Measurements from ENCODE around the gene CAMK1G.

Gene CAMK1G

GRCh38 chr1:209598227-209598626 lies 14.7 kb downstream of the CAMK1G start:
- H3F3A ChIP-seq (ENCODE audit: insufficient read depth): no peaks in the 10 kb centered on the region
- H3K27ac ChIP-seq (ENCODE audit: low read depth, low read length): no peak overlapping the region
- H4K20me1 ChIP-seq (ENCODE audit: low read depth, low read length): no peaks in the 10 kb centered on the region
- H3K9ac ChIP-seq (ENCODE audit: low read length): no peak overlapping the region
- H2AFZ ChIP-seq (ENCODE audit: low read depth, low read length, severe bottlenecking): no peak overlapping the region
- no peaks in the 10 kb centered on the region for H3K9me2 ChIP-seq (replicated peaks; ENCODE audit: insufficient read depth, low read length)
- no peak overlapping the region for H3K4me2 ChIP-seq (ENCODE audit: low read depth, low read length, poor library complexity, severe bottlenecking)
- H3K79me2 ChIP-seq (ENCODE audit: insufficient read depth, low read length): no peaks in the 10 kb centered on the region
- no peak overlapping the region for H3K4me3 ChIP-seq (ENCODE audit: insufficient read depth, low read length, poor library complexity, severe bottlenecking)
- H3K36me3 ChIP-seq (ENCODE audit: low read length): no peaks in the 10 kb centered on the region
- no peaks in the 10 kb centered on the region for H3K27me3 ChIP-seq (ENCODE audit: low read length)
- H3K9me3 ChIP-seq (ENCODE audit: insufficient read depth, low read length): no peaks in the 10 kb centered on the region
- TF ChIP-seq EZH2phosphoT487 (conservative IDR thresholded peaks at IDR 0.05; ENCODE audit: low read length): no peak
- no peak for TF ChIP-seq CTCF (IDR thresholded peaks at IDR 0.05; ENCODE audit: insufficient read depth, low read length, poor library complexity, severe bottlenecking)

- H3K9me3 ChIP-seq (ENCODE audit: insufficient read depth, low read length): no peaks in the 10 kb centered on the region
- H3K36me3 ChIP-seq (ENCODE audit: low read length): no peaks in the 10 kb centered on the region
- H4K20me1 ChIP-seq (ENCODE audit: low read depth, low read length): no peaks in the 10 kb centered on the region
- H3K27me3 ChIP-seq (ENCODE audit: low read length): no peaks in the 10 kb centered on the region
- no peak overlapping the region for H3K4me2 ChIP-seq (ENCODE audit: low read depth, low read length, poor library complexity, severe bottlenecking)
- H3F3A ChIP-seq (ENCODE audit: insufficient read depth): no peaks in the 10 kb centered on the region
- H2AFZ ChIP-seq (ENCODE audit: low read depth, low read length, severe bottlenecking): no peak overlapping the region
- H3K27ac ChIP-seq (ENCODE audit: low read depth, low read length): no peak overlapping the region
- no peak overlapping the region for H3K4me3 ChIP-seq (ENCODE audit: insufficient read depth, low read length, poor library complexity, severe bottlenecking)
- TF ChIP-seq EZH2phosphoT487 (conservative IDR thresholded peaks at IDR 0.05; ENCODE audit: low read length): no peak
- no peak for TF ChIP-seq CTCF (IDR thresholded peaks at IDR 0.05; ENCODE audit: insufficient read depth, low read length, poor library complexity, severe bottlenecking)
- H3K9ac ChIP-seq (ENCODE audit: low read length): no peak overlapping the region
- H3K9me2 ChIP-seq (replicated peaks; ENCODE audit: insufficient read depth, low read length): no peaks in the 10 kb centered on the region
- H3K79me2 ChIP-seq (ENCODE audit: insufficient read depth, low read length): no peaks in the 10 kb centered on the region
These were observed 17.0 kb downstream of the CAMK1G start for GRCh38 chr1:209600541-209600940.

- Histone ChIP-seq H3K9me2 (replicated peaks; ENCODE audit: insufficient read depth, low read length) (no peaks in the 10 kb centered on the region), H3K36me3 (ENCODE audit: low read length) (no peaks in the 10 kb centered on the region), H4K20me1 (ENCODE audit: low read depth, low read length) (no peaks in the 10 kb centered on the region), H3K4me2 (ENCODE audit: low read depth, low read length, poor library complexity, severe bottlenecking) (no peak overlapping the region), H3K79me2 (ENCODE audit: insufficient read depth, low read length) (no peaks in the 10 kb centered on the region), H2AFZ (ENCODE audit: low read depth, low read length, severe bottlenecking) (no peak overlapping the region), H3K9ac (ENCODE audit: low read length) (no peak overlapping the region), H3K27me3 (ENCODE audit: low read length) (no peaks in the 10 kb centered on the region), H3F3A (ENCODE audit: insufficient read depth) (no peaks in the 10 kb centered on the region), H3K27ac (ENCODE audit: low read depth, low read length) (no peak overlapping the region), H3K4me3 (ENCODE audit: insufficient read depth, low read length, poor library complexity, severe bottlenecking) (no peak overlapping the region), H3K9me3 (ENCODE audit: insufficient read depth, low read length) (no peaks in the 10 kb centered on the region)
- TF ChIP-seq CTCF (IDR thresholded peaks at IDR 0.05; ENCODE audit: insufficient read depth, low read length, poor library complexity, severe bottlenecking) (peak; percentile 17), EZH2phosphoT487 (conservative IDR thresholded peaks at IDR 0.05; ENCODE audit: low read length) (no peak)
These were observed 18.5 kb downstream of the CAMK1G start for GRCh38 chr1:209601809-209602657.
